ENCODE measurements around the gene DIP2C.
A peak's percentile ranks its signal among the peaks of the same experiment; 100 is the strongest.

The DIP2C gene

GRCh38 chr10:609868-610545 lies 79.5 kb downstream of the DIP2C start:
- no peak overlapping the region for H3K4me3 ChIP-seq (ENCODE audit: low read length in 2 of 2)
- H3K9me3 ChIP-seq (ENCODE audit: control insufficient read depth in 2 of 2, low read length in 2 of 2): no peaks in the 10 kb centered on the region
- H3K36me3 ChIP-seq (ENCODE audit: control insufficient read depth in 2 of 2, insufficient read depth in 2 of 2, low read length in 2 of 2): no peaks in the 10 kb centered on the region
- H3K4me1 ChIP-seq (ENCODE audit: control insufficient read depth, insufficient read depth, low read length): peaks cover 47% of the 10 kb centered on the region
- no peak overlapping the region for H3K27ac ChIP-seq (ENCODE audit: low read length)
- H3K27me3 ChIP-seq (ENCODE audit: control insufficient read depth in 1 of 2, insufficient read depth in 2 of 2, low read length in 2 of 2): no peaks in the 10 kb centered on the region
- no peak overlapping the region for H3K9ac ChIP-seq (ENCODE audit: low read length in 2 of 2)

- H3K9ac ChIP-seq (ENCODE audit: low read length in 2 of 2): no peak overlapping the region
- no peak overlapping the region for H3K4me3 ChIP-seq (ENCODE audit: low read length in 2 of 2)
- H3K36me3 ChIP-seq (ENCODE audit: control insufficient read depth in 2 of 2, insufficient read depth in 2 of 2, low read length in 2 of 2): no peaks in the 10 kb centered on the region
- H3K27me3 ChIP-seq (ENCODE audit: control insufficient read depth in 1 of 2, insufficient read depth in 2 of 2, low read length in 2 of 2): no peaks in the 10 kb centered on the region
- H3K9me3 ChIP-seq (ENCODE audit: control insufficient read depth in 2 of 2, low read length in 2 of 2): no peaks in the 10 kb centered on the region
- H3K4me1 ChIP-seq (ENCODE audit: control insufficient read depth, insufficient read depth, low read length): peaks cover 40% of the 10 kb centered on the region
- no peak overlapping the region for H3K27ac ChIP-seq (ENCODE audit: low read length)
Observed at GRCh38 chr10:609262-609658, 80.2 kb downstream of the DIP2C start.

- Histone ChIP-seq H3K9ac (ENCODE audit: low read length in 2 of 2) (no peak overlapping the region), H3K27me3 (ENCODE audit: control insufficient read depth in 1 of 2, insufficient read depth in 2 of 2, low read length in 2 of 2) (no peaks in the 10 kb centered on the region), H3K9me3 (ENCODE audit: control insufficient read depth in 2 of 2, low read length in 2 of 2) (no peaks in the 10 kb centered on the region), H3K27ac (ENCODE audit: low read length) (no peak overlapping the region), H3K36me3 (ENCODE audit: control insufficient read depth in 2 of 2, insufficient read depth in 2 of 2, low read length in 2 of 2) (no peaks in the 10 kb centered on the region), H3K4me3 (ENCODE audit: low read length in 2 of 2) (no peak overlapping the region), H3K4me1 (ENCODE audit: control insufficient read depth, insufficient read depth, low read length) (peaks cover 33% of the 10 kb centered on the region)
Observed at GRCh38 chr10:608331-609261, 80.9 kb downstream of the DIP2C start.

GRCh38 chr10:607545-608185 lies 81.8 kb downstream of the DIP2C start:
- peaks cover 24% of the 10 kb centered on the region for H3K4me1 ChIP-seq (ENCODE audit: control insufficient read depth, insufficient read depth, low read length)

GRCh38 chr10:606762-607544 lies 82.5 kb downstream of the DIP2C start:
- Histone ChIP-seq H3K27me3 (ENCODE audit: control insufficient read depth in 1 of 2, insufficient read depth in 2 of 2, low read length in 2 of 2) (no peaks in the 10 kb centered on the region), H3K36me3 (ENCODE audit: control insufficient read depth in 2 of 2, insufficient read depth in 2 of 2, low read length in 2 of 2) (no peaks in the 10 kb centered on the region), H3K9me3 (ENCODE audit: control insufficient read depth in 2 of 2, low read length in 2 of 2) (no peaks in the 10 kb centered on the region), H3K9ac (ENCODE audit: low read length in 2 of 2) (peak overlapping the region in 1 of 2 donors; percentile 56), H3K4me1 (ENCODE audit: control insufficient read depth, insufficient read depth, low read length) (peaks cover 25% of the 10 kb centered on the region), H3K4me3 (ENCODE audit: low read length in 2 of 2) (peak overlapping the region; percentile 42 to 49), H3K27ac (ENCODE audit: low read length) (peak overlapping the region; percentile 41)

More at GRCh38 chr10:607545-608185, 81.8 kb downstream of the DIP2C start:
- Histone ChIP-seq H3K27me3 (ENCODE audit: control insufficient read depth in 1 of 2, insufficient read depth in 2 of 2, low read length in 2 of 2) (no peaks in the 10 kb centered on the region), H3K9ac (ENCODE audit: low read length in 2 of 2) (peak overlapping the region in 1 of 2 donors; percentile 56), H3K9me3 (ENCODE audit: control insufficient read depth in 2 of 2, low read length in 2 of 2) (no peaks in the 10 kb centered on the region), H3K27ac (ENCODE audit: low read length) (peak overlapping the region; percentile 37), H3K4me3 (ENCODE audit: low read length in 2 of 2) (peak overlapping the region; percentile 42 to 49), H3K36me3 (ENCODE audit: control insufficient read depth in 2 of 2, insufficient read depth in 2 of 2, low read length in 2 of 2) (no peaks in the 10 kb centered on the region)

- Histone ChIP-seq H3K9ac (ENCODE audit: low read length in 2 of 2) (no peak overlapping the region), H3K4me1 (ENCODE audit: control insufficient read depth, insufficient read depth, low read length) (peaks cover 32% of the 10 kb centered on the region), H3K27me3 (ENCODE audit: control insufficient read depth in 1 of 2, insufficient read depth in 2 of 2, low read length in 2 of 2) (no peaks in the 10 kb centered on the region), H3K36me3 (ENCODE audit: control insufficient read depth in 2 of 2, insufficient read depth in 2 of 2, low read length in 2 of 2) (no peaks in the 10 kb centered on the region), H3K9me3 (ENCODE audit: control insufficient read depth in 2 of 2, low read length in 2 of 2) (no peaks in the 10 kb centered on the region), H3K4me3 (ENCODE audit: low read length in 2 of 2) (no peak overlapping the region), H3K27ac (ENCODE audit: low read length) (no peak overlapping the region)
Observed at GRCh38 chr10:605632-606325, 83.7 kb downstream of the DIP2C start.

GRCh38 chr10:604716-605631 lies 84.5 kb downstream of the DIP2C start:
- Histone ChIP-seq H3K4me3 (ENCODE audit: low read length in 2 of 2) (no peak overlapping the region), H3K4me1 (ENCODE audit: control insufficient read depth, insufficient read depth, low read length) (peaks cover 32% of the 10 kb centered on the region), H3K27me3 (ENCODE audit: control insufficient read depth in 1 of 2, insufficient read depth in 2 of 2, low read length in 2 of 2) (no peaks in the 10 kb centered on the region), H3K9ac (ENCODE audit: low read length in 2 of 2) (no peak overlapping the region), H3K27ac (ENCODE audit: low read length) (no peak overlapping the region), H3K36me3 (ENCODE audit: control insufficient read depth in 2 of 2, insufficient read depth in 2 of 2, low read length in 2 of 2) (no peaks in the 10 kb centered on the region), H3K9me3 (ENCODE audit: control insufficient read depth in 2 of 2, low read length in 2 of 2) (no peaks in the 10 kb centered on the region)

- Histone ChIP-seq H3K4me3 (ENCODE audit: low read length in 2 of 2) (no peak overlapping the region), H3K36me3 (ENCODE audit: control insufficient read depth in 2 of 2, insufficient read depth in 2 of 2, low read length in 2 of 2) (no peaks in the 10 kb centered on the region), H3K4me1 (ENCODE audit: control insufficient read depth, insufficient read depth, low read length) (peaks cover 39% of the 10 kb centered on the region), H3K27me3 (ENCODE audit: control insufficient read depth in 1 of 2, insufficient read depth in 2 of 2, low read length in 2 of 2) (no peaks in the 10 kb centered on the region), H3K9me3 (ENCODE audit: control insufficient read depth in 2 of 2, low read length in 2 of 2) (no peaks in the 10 kb centered on the region), H3K9ac (ENCODE audit: low read length in 2 of 2) (no peak overlapping the region), H3K27ac (ENCODE audit: low read length) (no peak overlapping the region)
Observed at GRCh38 chr10:603745-604144, 85.7 kb downstream of the DIP2C start.

GRCh38 chr10:602391-603005 lies 87.0 kb downstream of the DIP2C start:
- H3K36me3 ChIP-seq (ENCODE audit: control insufficient read depth in 2 of 2, insufficient read depth in 2 of 2, low read length in 2 of 2): no peaks in the 10 kb centered on the region
- H3K27me3 ChIP-seq (ENCODE audit: control insufficient read depth in 1 of 2, insufficient read depth in 2 of 2, low read length in 2 of 2): no peaks in the 10 kb centered on the region
- H3K9me3 ChIP-seq (ENCODE audit: control insufficient read depth in 2 of 2, low read length in 2 of 2): no peaks in the 10 kb centered on the region
- H3K4me3 ChIP-seq (ENCODE audit: low read length in 2 of 2): no peak overlapping the region
- H3K4me1 ChIP-seq (ENCODE audit: control insufficient read depth, insufficient read depth, low read length): peaks cover 49% of the 10 kb centered on the region
- H3K9ac ChIP-seq (ENCODE audit: low read length in 2 of 2): no peak overlapping the region
- no peak overlapping the region for H3K27ac ChIP-seq (ENCODE audit: low read length)
